H1 (cell line): Measurements from ENCODE around the gene ARID4B. TPM values are rescaled to one million over a fixed set of nuclear protein-coding genes. Genes with fewer than 3 reads are reported as not detected.

Source experiments
- CTCF ChIA-PET: fragments of 300-600 bp; sonication (Branson Sonifier 250); formaldehyde crosslinking; loops from one replicate; lab custom pipeline; 2021; ENCODE audit not compliant: partially characterized antibody; lab: Charles Lee
- POLR2A ChIA-PET: fragments of 300-600 bp; sonication (Branson Sonifier 250); formaldehyde crosslinking; loops from one replicate; lab custom pipeline; 2021; ENCODE audit warnings: inconsistent platforms; ENCODE audit not compliant: partially characterized antibody; lab: Charles Lee
- DNase-seq, 2 experiments: peaks; one replicate each; pipeline versions ENCODE4 v3.0.0 to v3.0.0-alpha.2; 2010 to 2022; ENCODE audit warnings: low spot score in 2 of 2, low read depth in 1 of 2, mixed read lengths in 1 of 2
- FAIRE-seq: peaks from 2 replicates; lab custom pipeline; 2011; peaks lifted over from hg19 to GRCh38; lab: Jason Lieb, UNC
- H2AFZ ChIP-seq: 2 replicates; pipeline ENCODE4 v1.8.1; 2012; ENCODE audit warnings: low read length, inconsistent platforms
- H2AK5ac ChIP-seq: 2 replicates; pipeline ENCODE4 v1.6.1; 2013; ENCODE audit warnings: low read depth, low read length
- H2BK120ac ChIP-seq: replicated peaks from 2 replicates; pipeline ENCODE3; 2013; ENCODE audit warnings: low read depth, low read length, inconsistent platforms
- H2BK12ac ChIP-seq: 2 replicates; pipeline ENCODE4 v1.6.1; 2013; ENCODE audit warnings: low read depth, low read length
- H2BK15ac ChIP-seq: 2 replicates; pipeline ENCODE4 v1.6.1; 2013; ENCODE audit warnings: low read length
- H2BK20ac ChIP-seq: 2 replicates; pipeline ENCODE4 v1.6.1; 2013; ENCODE audit warnings: low read length
- H2BK5ac ChIP-seq: 2 replicates; pipeline ENCODE4 v1.6.1; 2013; ENCODE audit warnings: low read depth, low read length
- H3K14ac ChIP-seq: 2 replicates; pipeline ENCODE4 v1.6.1; 2013; ENCODE audit warnings: inconsistent platforms; ENCODE audit not compliant: insufficient read length
- H3K18ac ChIP-seq: 2 replicates; pipeline ENCODE4 v1.6.1; 2013; ENCODE audit warnings: low read length; ENCODE audit errors: extremely low read depth
- H3K23ac ChIP-seq: 2 replicates; pipeline ENCODE4 v1.6.1; 2013; ENCODE audit warnings: inconsistent platforms; ENCODE audit not compliant: insufficient read length
- H3K23me2 ChIP-seq: 2 replicates; pipeline ENCODE4 v1.6.1; 2013; ENCODE audit warnings: low read depth, low read length
- H3K27ac ChIP-seq: 2 replicates; pipeline ENCODE4 v1.6.1; 2011; ENCODE audit warnings: low read depth, low read length, inconsistent platforms
- H3K27me3 ChIP-seq, 4 experiments: replicated peaks in 1 of 4; 1 replicate in 1 of 4; 2 replicates in 3 of 4; pipeline versions ENCODE4 v1.6.1 to v1.8.1; 2011 to 2013; ENCODE audit warnings: low read length in 3 of 4, mild to moderate bottlenecking in 3 of 4, inconsistent platforms in 2 of 4, mixed read lengths in 2 of 4, moderate library complexity in 1 of 4; ENCODE audit not compliant: control insufficient read depth in 3 of 4, insufficient read depth in 3 of 4; ENCODE audit errors: extremely low read depth in 1 of 4
- H3K36me3 ChIP-seq, 4 experiments: 2 replicates each; pipeline versions ENCODE4 v1.6.1 to v1.8.1; 2011 to 2013; ENCODE audit warnings: mild to moderate bottlenecking in 4 of 4, low read length in 3 of 4, moderate library complexity in 2 of 4, control low read depth in 1 of 4, inconsistent platforms in 1 of 4; ENCODE audit not compliant: insufficient read depth in 4 of 4, control insufficient read depth in 2 of 4
- H3K4ac ChIP-seq: replicated peaks from 2 replicates; pipeline ENCODE3; 2013; ENCODE audit warnings: low read length, low read depth, mixed read lengths, inconsistent platforms; ENCODE audit not compliant: insufficient read length
- H3K4me1 ChIP-seq, 4 experiments: replicated peaks in 1 of 4; 1 replicate in 1 of 4; 2 replicates in 3 of 4; pipeline versions ENCODE4 v1.6.1 to v1.8.1; 2011 to 2013; ENCODE audit warnings: low read length in 3 of 4, inconsistent platforms in 2 of 4, mixed read lengths in 1 of 4; ENCODE audit not compliant: insufficient read depth in 4 of 4, control insufficient read depth in 3 of 4
- H3K4me2 ChIP-seq, 2 experiments: 2 replicates each; pipeline versions ENCODE4 v1.6.1 to v1.8.1; 2011 to 2013; ENCODE audit warnings: low read depth in 2 of 2, low read length in 2 of 2, control low read depth in 1 of 2, inconsistent platforms in 1 of 2, mild to moderate bottlenecking in 1 of 2; ENCODE audit not compliant: insufficient read depth in 1 of 2
- H3K4me3 ChIP-seq, 4 experiments: fragments of 200-600, 300-600 bp in 1 of 4; sonication (generic), shearing (Covaris generic), sonication (Bioruptor Twin) in 1 of 4; 2 replicates each; pipeline versions ENCODE4 v1.5.1 to v1.8.1; 2011 to 2016; ENCODE audit warnings: low read length in 4 of 4, low read depth in 3 of 4, control low read depth in 2 of 4, inconsistent platforms in 2 of 4, mild to moderate bottlenecking in 2 of 4, mixed read lengths in 1 of 4, moderate library complexity in 1 of 4; ENCODE audit not compliant: insufficient read depth in 2 of 4; ENCODE audit errors: extremely low read depth in 1 of 4
- H3K56ac ChIP-seq: replicated peaks from 2 replicates; pipeline ENCODE3; 2013; ENCODE audit warnings: low read depth, mild to moderate bottlenecking, mixed read lengths, low read length, inconsistent platforms; ENCODE audit not compliant: insufficient read length
- H3K79me1 ChIP-seq: 2 replicates; pipeline ENCODE4 v1.6.1; 2013; ENCODE audit warnings: low read depth, low read length, control low read depth
- H3K79me2 ChIP-seq, 2 experiments: 2 replicates each; pipeline versions ENCODE4 v1.6.1 to v1.8.1; 2012 to 2013; ENCODE audit warnings: low read length in 2 of 2, mild to moderate bottlenecking in 2 of 2, inconsistent platforms in 1 of 2; ENCODE audit not compliant: insufficient read depth in 2 of 2, control insufficient read depth in 1 of 2
- H3K9ac ChIP-seq, 4 experiments: replicated peaks in 1 of 4; 1 replicate in 1 of 4; 2 replicates in 3 of 4; pipeline versions ENCODE4 v1.6.1 to v1.8.1; 2011 to 2013; ENCODE audit warnings: low read depth in 3 of 4, low read length in 3 of 4, control low read depth in 2 of 4, mild to moderate bottlenecking in 2 of 4, moderate library complexity in 2 of 4, inconsistent platforms in 1 of 4; ENCODE audit errors: extremely low read depth in 1 of 4
- H3K9me3 ChIP-seq, 2 experiments: 2 replicates each; pipeline versions ENCODE4 v1.6.1 to v1.8.1; 2012 to 2013; ENCODE audit warnings: mild to moderate bottlenecking in 2 of 2, moderate library complexity in 2 of 2, control low read depth in 1 of 2, inconsistent platforms in 1 of 2, low read depth in 1 of 2, low read length in 1 of 2, mixed read lengths in 1 of 2; ENCODE audit not compliant: insufficient read depth in 2 of 2
- H4K20me1 ChIP-seq, 2 experiments: replicated peaks in 1 of 2; 2 replicates each; pipeline versions ENCODE3 to v1.8.1; 2011 to 2013; ENCODE audit warnings: inconsistent platforms in 2 of 2, low read length in 2 of 2, mild to moderate bottlenecking in 1 of 2; ENCODE audit not compliant: insufficient read depth in 2 of 2, control insufficient read depth in 1 of 2
- H4K5ac ChIP-seq: 2 replicates; pipeline ENCODE4 v1.6.1; 2013; ENCODE audit warnings: low read length, low read depth, mixed read lengths, inconsistent platforms; ENCODE audit not compliant: insufficient read length
- H4K8ac ChIP-seq: 2 replicates; pipeline ENCODE4 v1.8.0; 2013; ENCODE audit warnings: mild to moderate bottlenecking, moderate library complexity, low read length, inconsistent platforms; ENCODE audit not compliant: insufficient read depth; ENCODE audit errors: extremely low read depth
- H4K91ac ChIP-seq: replicated peaks from 2 replicates; pipeline ENCODE3; 2013; ENCODE audit warnings: low read length, mixed read lengths, inconsistent platforms; ENCODE audit not compliant: insufficient read length
- CHD2 ChIP-seq: IDR thresholded peaks from 2 replicates; pipeline ENCODE4 v1.6.1; 2012; ENCODE audit warnings: low read length, improper control_type of control experiment
- KDM1A ChIP-seq: fragments of 200-600, 300-600 bp; sonication (generic); IDR thresholded peaks from 2 replicates; pipeline ENCODE4 v1.7.1; 2016; ENCODE audit warnings: mild to moderate bottlenecking, low read length, borderline replicate concordance
- MAFK ChIP-seq: IDR thresholded peaks from 2 replicates; pipeline ENCODE4 v1.6.1; 2012; ENCODE audit warnings: low read depth, mild to moderate bottlenecking, improper control_type of control experiment, low read length
- RXRA ChIP-seq: IDR thresholded peaks from 2 replicates; pipeline ENCODE4 v1.6.1; 2011; ENCODE audit warnings: low read depth, mild to moderate bottlenecking, low read length, moderate library complexity; ENCODE audit not compliant: insufficient read depth
- TBP ChIP-seq: IDR thresholded peaks from 2 replicates; pipeline ENCODE4 v1.6.1; 2011; ENCODE audit warnings: low read depth, low read length, improper control_type of control experiment
- TCF12 ChIP-seq: IDR thresholded peaks from 2 replicates; pipeline ENCODE4 v1.6.1; 2011; ENCODE audit warnings: low read depth, mild to moderate bottlenecking, low read length
- ZNF274 ChIP-seq: IDR thresholded peaks from 2 replicates; pipeline ENCODE4 v1.7.0; 2012; ENCODE audit warnings: low read length, borderline replicate concordance; ENCODE audit errors: extremely low read depth
- WGBS, 2 experiments: shearing (Covaris generic) in 1 of 2; methylation state at CpG; one replicate each; pipeline versions ENCODE4 v1.1.6 to v1.1.7; 2013 to 2015; ENCODE audit warnings: low lambda C conversion rate in 2 of 2, mixed read lengths in 2 of 2, inconsistent platforms in 1 of 2, low coverage in 1 of 2, missing lambda C conversion rate in 1 of 2; ENCODE audit not compliant: insufficient replicate concordance in 2 of 2, insufficient coverage in 1 of 2, insufficient read length in 1 of 2; ENCODE audit errors: extremely low coverage in 1 of 2, missing lambda C conversion rate in 1 of 2; 5-methylcytosine and 5-hydroxymethylcytosine counted together
- polyA plus RNA-seq, 7 experiments: library from polyadenylated mRNA; depleted of rRNA in 3 of 7; stranded (reverse) in 5 of 7; unstranded in 2 of 7; fragments of >200 nt in 5 of 7; fragments of 200-250 nt in 2 of 7; gene quantifications; 1 replicate in 5 of 7; 2 replicates in 1 of 7; 4 replicates in 1 of 7; pipeline versions ENCODE4 v1.2.1 to v1.2.3, GENCODE V29; 2011 to 2013; ENCODE audit warnings: missing spikeins in 2 of 7, mixed read lengths in 2 of 7
- total RNA-seq: library from RNA; stranded (reverse); fragmentation: NEBNext Ultra II Directional; extraction: Animal tissue kit (Norgen Biotek cat#: 25700); gene quantifications from 2 replicates; pipeline ENCODE4 v1.2.1, GENCODE V29; 2021
- TF ChIP-seq, protein P1 (sequence below): IDR thresholded peaks from 2 replicates; pipeline ENCODE4 v1.6.1; 2012; ENCODE audit warnings: low read length, inconsistent platforms

ARID4B gene
- total and polyA plus RNA-seq, 2 of the 8 experiments (the other 6 are each of a cell fraction or from before 2014, with no cell fraction given): 5.1 to 28.8 TPM

GRCh38 chr1:235351441-235351840 lies 23.5 kb upstream of the ARID4B start:
- Histone ChIP-seq H3K27ac (no peak overlapping the region), H4K5ac (no peak overlapping the region), H2AFZ (no peak overlapping the region), H2BK12ac (no peak overlapping the region), H3K23me2 (no peaks in the 10 kb centered on the region; the same call in 1 of the 2 replicates), H2BK120ac (no peak overlapping the region), H3K14ac (no peak overlapping the region), H3K4me3 (no peak overlapping the region), H3K79me2 (no peaks in the 10 kb centered on the region), H3K4ac (no peak overlapping the region), H3K79me1 (no peaks in the 10 kb centered on the region; the same call in 1 of the 2 replicates), H3K4me1 (no peaks in the 10 kb centered on the region), H3K9ac (no peak overlapping the region), H2BK5ac (no peak overlapping the region), H3K56ac (no peak overlapping the region), H4K20me1 (no peaks in the 10 kb centered on the region), H3K18ac (no peak overlapping the region), H2BK20ac (no peak overlapping the region), H2AK5ac (no peak overlapping the region), H3K9me3 (no peaks in the 10 kb centered on the region), H4K8ac (no peak overlapping the region), H2BK15ac (no peak overlapping the region), H3K36me3 (no peaks in the 10 kb centered on the region), H3K27me3 (no peaks in the 10 kb centered on the region), H3K4me2 (no peak overlapping the region), H4K91ac (no peak overlapping the region), H3K23ac (no peak overlapping the region)
- no peak for TF ChIP-seq TBP
- TF ChIP-seq TCF12: no peak
- TF ChIP-seq KDM1A: no peak
- no peak for TF ChIP-seq ZNF274
- TF ChIP-seq, protein P1, sequence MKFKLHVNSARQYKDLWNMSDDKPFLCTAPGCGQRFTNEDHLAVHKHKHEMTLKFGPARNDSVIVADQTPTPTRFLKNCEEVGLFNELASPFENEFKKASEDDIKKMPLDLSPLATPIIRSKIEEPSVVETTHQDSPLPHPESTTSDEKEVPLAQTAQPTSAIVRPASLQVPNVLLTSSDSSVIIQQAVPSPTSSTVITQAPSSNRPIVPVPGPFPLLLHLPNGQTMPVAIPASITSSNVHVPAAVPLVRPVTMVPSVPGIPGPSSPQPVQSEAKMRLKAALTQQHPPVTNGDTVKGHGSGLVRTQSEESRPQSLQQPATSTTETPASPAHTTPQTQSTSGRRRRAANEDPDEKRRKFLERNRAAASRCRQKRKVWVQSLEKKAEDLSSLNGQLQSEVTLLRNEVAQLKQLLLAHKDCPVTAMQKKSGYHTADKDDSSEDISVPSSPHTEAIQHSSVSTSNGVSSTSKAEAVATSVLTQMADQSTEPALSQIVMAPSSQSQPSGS: no peak
- TF ChIP-seq CHD2: no peak
- TF ChIP-seq RXRA: no peak
- TF ChIP-seq MAFK: no peak
- ChIA-PET POLR2A (interaction anchor here (1.3 kb wide), 1 partner anchor 23 kb away, joined by 4 read pairs; the partner anchor contains the start of gene GGPS1), CTCF (no interaction called here)
- FAIRE-seq (no peak), DNase-seq (no peak)
- 84% methylated on average over 3 of the region's 3 CpGs; no CpG with 5 or more reads in 1 of the 2 experiments for WGBS, 2 experiments
